ENCODE results near the gene KLC3. TPM values are rescaled to one million over a fixed set of nuclear protein-coding genes. Genes with fewer than 3 reads are reported as not detected.

The KLC3 gene
- polyA plus RNA-seq, 1 of the 3 experiments (the other 2 are of a cell fraction), result 1.2 TPM

DNA sequence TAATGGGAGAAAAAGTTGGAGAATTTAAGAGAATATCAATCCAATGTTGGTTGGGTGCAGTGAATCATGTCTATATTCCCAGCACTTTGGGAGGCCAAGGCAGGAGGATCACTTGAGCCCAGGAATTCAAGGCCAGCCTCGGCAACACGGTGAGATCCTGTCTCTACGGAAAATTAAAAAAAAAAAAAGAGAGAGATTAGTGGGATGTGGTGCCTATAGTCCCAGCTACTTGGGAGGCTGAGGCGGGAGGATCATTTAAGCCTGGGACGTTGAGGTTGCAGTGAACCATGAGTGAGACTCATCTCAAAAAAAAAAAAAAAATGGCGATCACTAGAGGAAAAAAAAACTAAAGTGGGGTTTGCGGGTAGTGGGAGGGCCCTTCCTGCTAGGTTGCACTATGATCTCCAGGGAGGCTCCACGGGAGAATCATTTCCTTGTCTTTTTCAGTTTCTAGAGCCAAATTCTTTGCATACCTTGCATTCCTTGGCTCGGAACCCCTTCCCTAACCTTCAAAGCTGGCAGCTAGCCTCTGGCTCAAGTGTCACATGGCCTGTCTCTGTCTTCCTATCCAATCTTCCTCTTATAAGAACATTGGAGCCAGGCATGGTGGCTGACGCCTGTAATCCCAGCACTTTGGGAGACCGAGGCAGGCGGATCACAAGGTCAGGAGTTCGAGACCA is 35.6 kb downstream of the KLC3 start:
- no peaks in the 10 kb centered on the region for H3K9me2 ChIP-seq
- CTCF ChIA-PET, result interaction anchor here (1.4 kb wide), 1 partner anchor 26 kb away, joined by 4 read pairs; no protein-coding TSS in a partner anchor
- no peaks in the 10 kb centered on the region for H3K27me3 ChIP-seq (ENCODE audit: insufficient read depth)
- no peak overlapping the region for H3K4me3 ChIP-seq (ENCODE audit: low read depth in 2 of 2, low read length in 1 of 2)
- H3K4me2 ChIP-seq, result peak overlapping the region; percentile 68
- H3F3A ChIP-seq (replicated peaks; ENCODE audit: insufficient read depth), result peaks cover 43% of the 10 kb centered on the region
- POLR2A ChIA-PET, result no interaction called here
- H3K9me3 ChIP-seq, result no peaks in the 10 kb centered on the region
- DNase-seq, result peak; percentile 10
- H3K79me2 ChIP-seq (ENCODE audit: insufficient read depth), result no peaks in the 10 kb centered on the region; the same call in 1 of the 2 replicates
- H4K20me1 ChIP-seq (ENCODE audit: insufficient read depth), result no peaks in the 10 kb centered on the region
- H2AFZ ChIP-seq (ENCODE audit: low read depth), result no peak overlapping the region
- TF ChIP-seq PBX3 (IDR thresholded peaks at IDR 0.05) (peak; percentile 63), RAD21 (IDR thresholded peaks at IDR 0.05; ENCODE audit: low read length) (no peak), MAX (IDR thresholded peaks at IDR 0.05; ENCODE audit: low read depth) (peak; percentile 77), SIN3A (IDR thresholded peaks at IDR 0.05; ENCODE audit: borderline replicate concordance, low read depth, low read length) (peak; percentile 64; the same call in 1 of the 2 replicates), YY1 (IDR thresholded peaks at IDR 0.05; ENCODE audit: low read depth) (peak; percentile 80), TCF12 (IDR thresholded peaks at IDR 0.05) (peak; percentile 63), POLR2AphosphoS5 (IDR thresholded peaks at IDR 0.05; ENCODE audit: low read depth, low read length) (peak; percentile 69), EP300 (IDR thresholded peaks at IDR 0.05; ENCODE audit: borderline replicate concordance in 1 of 2, low read depth in 1 of 2, low read length in 1 of 2) (peak in 1 of 2 experiments; percentile 86; a peak in 1 of 4 replicates), TEAD4 (IDR thresholded peaks at IDR 0.05; ENCODE audit: borderline replicate concordance, insufficient read depth) (peak; percentile 99), SMC3 (IDR thresholded peaks at IDR 0.05; ENCODE audit: low read depth, low read length) (no peak), FOSL2 (IDR thresholded peaks at IDR 0.05; ENCODE audit: borderline replicate concordance, low read depth) (peak; percentile 28; the same call in 1 of the 2 replicates), ZBTB33 (IDR thresholded peaks at IDR 0.05; ENCODE audit: borderline replicate concordance, low read depth) (no peak), MEF2A (IDR thresholded peaks at IDR 0.05; ENCODE audit: borderline replicate concordance, low read depth) (no peak), NFIC (IDR thresholded peaks at IDR 0.05; ENCODE audit: borderline replicate concordance) (peak; percentile 98)
- TF ChIP-seq, protein P1, sequence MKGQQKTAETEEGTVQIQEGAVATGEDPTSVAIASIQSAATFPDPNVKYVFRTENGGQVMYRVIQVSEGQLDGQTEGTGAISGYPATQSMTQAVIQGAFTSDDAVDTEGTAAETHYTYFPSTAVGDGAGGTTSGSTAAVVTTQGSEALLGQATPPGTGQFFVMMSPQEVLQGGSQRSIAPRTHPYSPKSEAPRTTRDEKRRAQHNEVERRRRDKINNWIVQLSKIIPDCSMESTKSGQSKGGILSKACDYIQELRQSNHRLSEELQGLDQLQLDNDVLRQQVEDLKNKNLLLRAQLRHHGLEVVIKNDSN (IDR thresholded peaks at IDR 0.05; ENCODE audit: borderline replicate concordance, low read depth), result peak; percentile 80
- peak overlapping the region in 1 of 2 experiments; percentile 94; a peak in 2 of 4 replicates for H3K27ac ChIP-seq (ENCODE audit: low read depth in 2 of 2, low read length in 1 of 2)
- H3K4me1 ChIP-seq (ENCODE audit: control insufficient read depth in 1 of 2, insufficient read depth in 2 of 2, low read depth in 1 of 2, low read length in 1 of 2), result peaks cover 3 to 23% of the 10 kb centered on the region in 2 experiments; a peak in 3 of 4 replicates
- peak overlapping the region; percentile 64 for H3K9ac ChIP-seq
- WGBS (ENCODE audit: low lambda C conversion rate), result 36% methylated on average over 13 of the region's 13 CpGs
- peaks cover 0 to 1% of the 10 kb centered on the region in 2 experiments for H3K36me3 ChIP-seq (replicated peaks in 1 of 2; ENCODE audit: control insufficient read depth in 1 of 2, insufficient read depth in 2 of 2, low read length in 1 of 2)

Measured in SK-N-SH (cell line).